ENCODE data around the gene C17orf113. TPM values are rescaled to one million over a fixed set of nuclear protein-coding genes. Genes with fewer than 3 reads are reported as not detected.
A peak's percentile ranks its signal among the peaks of the same experiment; 100 is the strongest.

The C17orf113 gene
- total and polyA plus RNA-seq, 8 donors, result 1.2 to 2.2 (median 1.8) TPM

- intact Hi-C loops (cut with DNase I), result no loop called here
- FAIRE-seq (no peak), DNase-seq (no peak), ATAC-seq (no peak)
- 84% methylated on average over 1 of the region's 1 CpG for WGBS, 2 donors
- no peaks in the 10 kb centered on the region for H3K36me3 ChIP-seq
- no peaks in the 10 kb centered on the region for H3K27me3 ChIP-seq
- no peaks in the 10 kb centered on the region for H3K9me3 ChIP-seq
- no peak overlapping the region for H3K27ac ChIP-seq
- TF ChIP-seq CTCF (IDR thresholded peaks at IDR 0.05), result no peak
- peaks cover 0 to 4% (median 0%) of the 10 kb centered on the region in 3 donors for H3K4me1 ChIP-seq
- no peak overlapping the region for H3K4me3 ChIP-seq
These were observed 4.7 kb downstream of the C17orf113 start for GRCh38 chr17:42045719-42046118.

GRCh38 chr17:42042598-42043319 lies 7.6 kb downstream of the C17orf113 start:
- no peak for FAIRE-seq
- Histone ChIP-seq H3K9me3 (no peaks in the 10 kb centered on the region), H3K4me1 (peaks cover 0 to 4% (median 0%) of the 10 kb centered on the region in 3 donors), H3K4me3 (no peak overlapping the region), H3K36me3 (no peaks in the 10 kb centered on the region), H3K27ac (no peak overlapping the region), H3K27me3 (no peaks in the 10 kb centered on the region)
- intact Hi-C loops (cut with DNase I), result no loop called here
- peak; percentile 76 to 96 (median 90) for ATAC-seq
- TF ChIP-seq CTCF (IDR thresholded peaks at IDR 0.05), result no peak
- DNase-seq, result peak in 5 of 6 donors; percentile 62 to 79 (median 77)
- 72 to 77% methylated on average over 20 of the region's 20 CpGs for WGBS, 2 donors

- Histone ChIP-seq H3K27me3 (no peaks in the 10 kb centered on the region), H3K36me3 (no peaks in the 10 kb centered on the region), H3K4me1 (peaks cover 0 to 4% (median 0%) of the 10 kb centered on the region in 3 donors), H3K4me3 (no peak overlapping the region), H3K9me3 (no peaks in the 10 kb centered on the region), H3K27ac (no peak overlapping the region)
- intact Hi-C loops (cut with DNase I), result no loop called here
- no peak for TF ChIP-seq CTCF (IDR thresholded peaks at IDR 0.05)
- no peak for ATAC-seq
- no peak for FAIRE-seq
- no peak for DNase-seq
These were observed 8.8 kb downstream of the C17orf113 start for GRCh38 chr17:42041619-42042018.

GRCh38 chr17:42040818-42041217 lies 9.6 kb downstream of the C17orf113 start:
- WGBS, 2 donors, result 95 to 99% methylated on average over 10 of the region's 10 CpGs
- no peaks in the 10 kb centered on the region for H3K27me3 ChIP-seq
- H3K4me3 ChIP-seq, result no peak overlapping the region
- ATAC-seq, result no peak
- H3K27ac ChIP-seq, result no peak overlapping the region
- FAIRE-seq, result no peak
- no peak for TF ChIP-seq CTCF (IDR thresholded peaks at IDR 0.05)
- no peak for DNase-seq
- H3K9me3 ChIP-seq, result no peaks in the 10 kb centered on the region
- H3K4me1 ChIP-seq, result peaks cover 0 to 4% (median 0%) of the 10 kb centered on the region in 3 donors
- intact Hi-C loops (cut with DNase I), result no loop called here
- H3K36me3 ChIP-seq, result no peaks in the 10 kb centered on the region
